SK-N-SH (cell line): Measurements from ENCODE around the gene ANKRD9. TPM values are rescaled to one million over a fixed set of nuclear protein-coding genes. Genes with fewer than 3 reads are reported as not detected.

ENCODE experiments used
- CTCF ChIA-PET: fragments of 300-600, 350-600 bp; formaldehyde crosslinking; extraction: SDS; loops from one replicate; lab custom pipeline; 2021; lab: Yijun Ruan, JAX
- POLR2A ChIA-PET: fragments of 350-600 bp; sonication (Branson Sonifier 250); formaldehyde crosslinking; extraction: SDS; loops from one replicate; lab custom pipeline; 2020; ENCODE audit warnings: antibody characterized with exemption, inconsistent platforms; lab: Yijun Ruan, JAX
- DNase-seq: peaks from one replicate; pipeline ENCODE4 v3.0.0; 2012
- H2AFZ ChIP-seq: fragments of 200-600 bp; sonication (generic); 2 replicates; pipeline ENCODE4 v1.8.1; 2016; ENCODE audit warnings: antibody characterized with exemption, mild to moderate bottlenecking, low read depth
- H3F3A ChIP-seq: fragments of 200-600 bp; sonication (generic); replicated peaks from 2 replicates; pipeline ENCODE3; 2016; ENCODE audit warnings: antibody characterized with exemption, mild to moderate bottlenecking; ENCODE audit not compliant: insufficient read depth
- H3K27ac ChIP-seq, 2 experiments: fragments of 200-500 bp in 1 of 2; fragments of 200-600 bp in 1 of 2; sonication (Bioruptor generic) in 1 of 2; sonication (generic), shearing (Covaris generic) in 1 of 2; 2 replicates each; pipeline versions ENCODE4 v1.5.1 to v1.6.1; 2014 to 2016; ENCODE audit warnings: low read depth in 2 of 2, inconsistent platforms in 1 of 2, low read length in 1 of 2, mild to moderate bottlenecking in 1 of 2, mixed read lengths in 1 of 2
- H3K27me3 ChIP-seq: fragments of 200-600 bp; sonication (generic), shearing (Covaris generic); 2 replicates; pipeline ENCODE4 v1.6.1; 2016; ENCODE audit warnings: mixed run types; ENCODE audit not compliant: insufficient read depth
- H3K36me3 ChIP-seq, 2 experiments: fragments of 200-500 bp in 1 of 2; fragments of 200-600 bp in 1 of 2; sonication (Bioruptor generic) in 1 of 2; sonication (generic) in 1 of 2; replicated peaks in 1 of 2; 2 replicates each; pipeline versions ENCODE3 to v1.5.1; 2014 to 2016; ENCODE audit warnings: low read length in 1 of 2, mild to moderate bottlenecking in 1 of 2; ENCODE audit not compliant: insufficient read depth in 2 of 2, control insufficient read depth in 1 of 2
- H3K4me1 ChIP-seq, 2 experiments: fragments of 200-500 bp in 1 of 2; fragments of 200-600 bp in 1 of 2; sonication (Bioruptor generic) in 1 of 2; sonication (generic), shearing (Covaris generic) in 1 of 2; 2 replicates each; pipeline versions ENCODE4 v1.5.1 to v1.6.1; 2014 to 2016; ENCODE audit warnings: low read depth in 1 of 2, low read length in 1 of 2, mixed run types in 1 of 2; ENCODE audit not compliant: insufficient read depth in 2 of 2, control insufficient read depth in 1 of 2
- H3K4me2 ChIP-seq: fragments of 200-600 bp; sonication (generic), shearing (Covaris generic); 2 replicates; pipeline ENCODE4 v1.6.1; 2017; ENCODE audit warnings: mixed run types
- H3K4me3 ChIP-seq, 2 experiments: fragments of 200-500 bp in 1 of 2; fragments of 200-600 bp in 1 of 2; sonication (Bioruptor generic) in 1 of 2; sonication (generic), shearing (Covaris generic) in 1 of 2; 2 replicates each; pipeline versions ENCODE4 v1.5.1 to v1.8.1; 2014 to 2016; ENCODE audit warnings: low read depth in 2 of 2, inconsistent platforms in 1 of 2, low read length in 1 of 2, mild to moderate bottlenecking in 1 of 2, mixed read lengths in 1 of 2, moderate library complexity in 1 of 2
- H3K79me2 ChIP-seq: fragments of 200-600 bp; sonication (generic); 2 replicates; pipeline ENCODE4 v1.8.1; 2017; ENCODE audit warnings: mild to moderate bottlenecking; ENCODE audit not compliant: insufficient read depth
- H3K9ac ChIP-seq: fragments of 200-600 bp; sonication (generic); 2 replicates; pipeline ENCODE4 v1.6.1; 2017; ENCODE audit warnings: mixed run types
- H3K9me2 ChIP-seq: fragments of 200-600 bp; sonication (generic); 2 replicates; pipeline ENCODE4 v1.6.1; 2017; ENCODE audit warnings: mixed run types
- H3K9me3 ChIP-seq: fragments of 200-600 bp; sonication (generic); 2 replicates; pipeline ENCODE4 v1.6.1; 2017; ENCODE audit warnings: mixed run types, mild to moderate bottlenecking, moderate library complexity
- H4K20me1 ChIP-seq: fragments of 200-600 bp; sonication (generic); 2 replicates; pipeline ENCODE4 v1.6.1; 2017; ENCODE audit warnings: mild to moderate bottlenecking, mixed run types; ENCODE audit not compliant: insufficient read depth
- EZH2phosphoT487 ChIP-seq: fragments of 200-600 bp; sonication (generic); IDR thresholded peaks from 2 replicates; pipeline ENCODE4 v1.6.1; 2017; ENCODE audit warnings: low read depth, mixed run types, mild to moderate bottlenecking, antibody characterized with exemption, moderate library complexity, borderline replicate concordance
- FOSL2 ChIP-seq: IDR thresholded peaks from 2 replicates; pipeline ENCODE4 v1.4.0; 2012; ENCODE audit warnings: low read depth, mild to moderate bottlenecking, moderate library complexity, borderline replicate concordance
- FOXM1 ChIP-seq: IDR thresholded peaks from 2 replicates; pipeline ENCODE4 v1.4.0; 2012; ENCODE audit warnings: low read depth, mild to moderate bottlenecking
- GATA2 ChIP-seq: sonication (generic); formaldehyde crosslinking; IDR thresholded peaks from 2 replicates; pipeline ENCODE4 v1.5.0; 2020; ENCODE audit warnings: mild to moderate bottlenecking, missing genetic modification reagents
- NRF1 ChIP-seq: IDR thresholded peaks from 2 replicates; pipeline ENCODE4 v1.6.1; 2012; ENCODE audit warnings: low read depth, mild to moderate bottlenecking, low read length
- POLR2AphosphoS5 ChIP-seq: IDR thresholded peaks from 2 replicates; pipeline ENCODE4 v1.6.1; 2012; ENCODE audit warnings: low read depth, low read length
- RAD21 ChIP-seq: IDR thresholded peaks from 2 replicates; pipeline ENCODE4 v1.6.1; 2012; ENCODE audit warnings: mild to moderate bottlenecking, low read length
- RCOR1 ChIP-seq: fragments of 150-350 bp; IDR thresholded peaks from 2 replicates; pipeline ENCODE4 v1.6.1; 2017; ENCODE audit warnings: antibody characterized with exemption, low read length
- RXRA ChIP-seq: IDR thresholded peaks from 2 replicates; pipeline ENCODE4 v1.4.0; 2012; ENCODE audit warnings: low read depth, mild to moderate bottlenecking, borderline replicate concordance
- TAF1 ChIP-seq: IDR thresholded peaks from 2 replicates; pipeline ENCODE4 v1.6.1; 2012; ENCODE audit warnings: low read depth, mild to moderate bottlenecking, low read length, moderate library complexity, borderline replicate concordance
- TEAD4 ChIP-seq: IDR thresholded peaks from 2 replicates; pipeline ENCODE4 v1.4.0; 2012; ENCODE audit warnings: mild to moderate bottlenecking, borderline replicate concordance; ENCODE audit not compliant: insufficient read depth
- WGBS: methylation state at CpG from one replicate; pipeline ENCODE4 v1.1.6; 2017; ENCODE audit warnings: low lambda C conversion rate; 5-methylcytosine and 5-hydroxymethylcytosine counted together
- polyA plus RNA-seq, 3 experiments: library from polyadenylated mRNA; depleted of rRNA; stranded (reverse); fragments of >200 nt; gene quantifications; 2 replicates each; pipeline ENCODE4 v1.2.3, GENCODE V29; 2012
- TF ChIP-seq, protein P1 (sequence below): IDR thresholded peaks from 2 replicates; pipeline ENCODE4 v1.6.1; 2012; ENCODE audit warnings: mild to moderate bottlenecking, low read depth, low read length, moderate library complexity

Gene ANKRD9
- polyA plus RNA-seq, 1 of the 3 experiments (the other 2 are of a cell fraction) = 21.3 TPM

- H4K20me1 ChIP-seq = no peaks in the 10 kb centered on the region
- DNase-seq = no peak
- 86% methylated on average over 12 of the region's 21 CpGs for WGBS
- H3K79me2 ChIP-seq = peaks cover under 1% of the 10 kb centered on the region; the same call in 1 of the 2 replicates
- CTCF ChIA-PET = interaction anchor here (1.1 to 4.5 kb wide), 2 partner anchors 13 to 76 kb away, joined by 3 to 75 read pairs; no protein-coding TSS in a partner anchor
- H3K36me3 ChIP-seq = no peaks in the 10 kb centered on the region
- POLR2A ChIA-PET = no interaction called here
- TF ChIP-seq RCOR1 (no peak), FOXM1 (no peak)
- TF ChIP-seq, protein P1, sequence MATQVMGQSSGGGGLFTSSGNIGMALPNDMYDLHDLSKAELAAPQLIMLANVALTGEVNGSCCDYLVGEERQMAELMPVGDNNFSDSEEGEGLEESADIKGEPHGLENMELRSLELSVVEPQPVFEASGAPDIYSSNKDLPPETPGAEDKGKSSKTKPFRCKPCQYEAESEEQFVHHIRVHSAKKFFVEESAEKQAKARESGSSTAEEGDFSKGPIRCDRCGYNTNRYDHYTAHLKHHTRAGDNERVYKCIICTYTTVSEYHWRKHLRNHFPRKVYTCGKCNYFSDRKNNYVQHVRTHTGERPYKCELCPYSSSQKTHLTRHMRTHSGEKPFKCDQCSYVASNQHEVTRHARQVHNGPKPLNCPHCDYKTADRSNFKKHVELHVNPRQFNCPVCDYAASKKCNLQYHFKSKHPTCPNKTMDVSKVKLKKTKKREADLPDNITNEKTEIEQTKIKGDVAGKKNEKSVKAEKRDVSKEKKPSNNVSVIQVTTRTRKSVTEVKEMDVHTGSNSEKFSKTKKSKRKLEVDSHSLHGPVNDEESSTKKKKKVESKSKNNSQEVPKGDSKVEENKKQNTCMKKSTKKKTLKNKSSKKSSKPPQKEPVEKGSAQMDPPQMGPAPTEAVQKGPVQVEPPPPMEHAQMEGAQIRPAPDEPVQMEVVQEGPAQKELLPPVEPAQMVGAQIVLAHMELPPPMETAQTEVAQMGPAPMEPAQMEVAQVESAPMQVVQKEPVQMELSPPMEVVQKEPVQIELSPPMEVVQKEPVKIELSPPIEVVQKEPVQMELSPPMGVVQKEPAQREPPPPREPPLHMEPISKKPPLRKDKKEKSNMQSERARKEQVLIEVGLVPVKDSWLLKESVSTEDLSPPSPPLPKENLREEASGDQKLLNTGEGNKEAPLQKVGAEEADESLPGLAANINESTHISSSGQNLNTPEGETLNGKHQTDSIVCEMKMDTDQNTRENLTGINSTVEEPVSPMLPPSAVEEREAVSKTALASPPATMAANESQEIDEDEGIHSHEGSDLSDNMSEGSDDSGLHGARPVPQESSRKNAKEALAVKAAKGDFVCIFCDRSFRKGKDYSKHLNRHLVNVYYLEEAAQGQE = no peak
- H3K9me3 ChIP-seq = no peaks in the 10 kb centered on the region
- H3K27ac ChIP-seq = no peak overlapping the region
- no peaks in the 10 kb centered on the region for H3K9me2 ChIP-seq
- H2AFZ ChIP-seq = no peak overlapping the region
- H3K9ac ChIP-seq = no peak overlapping the region
- H3K4me2 ChIP-seq = no peak overlapping the region
- peaks cover 3% of the 10 kb centered on the region for H3F3A ChIP-seq
- H3K27me3 ChIP-seq = no peaks in the 10 kb centered on the region
- H3K4me3 ChIP-seq = no peak overlapping the region
- peaks cover 0 to 13% of the 10 kb centered on the region in 2 experiments; a peak in 1 of 4 replicates for H3K4me1 ChIP-seq
These were observed 4.6 kb upstream of the ANKRD9 start for GRCh38 chr14:102513899-102514772.

DNA sequence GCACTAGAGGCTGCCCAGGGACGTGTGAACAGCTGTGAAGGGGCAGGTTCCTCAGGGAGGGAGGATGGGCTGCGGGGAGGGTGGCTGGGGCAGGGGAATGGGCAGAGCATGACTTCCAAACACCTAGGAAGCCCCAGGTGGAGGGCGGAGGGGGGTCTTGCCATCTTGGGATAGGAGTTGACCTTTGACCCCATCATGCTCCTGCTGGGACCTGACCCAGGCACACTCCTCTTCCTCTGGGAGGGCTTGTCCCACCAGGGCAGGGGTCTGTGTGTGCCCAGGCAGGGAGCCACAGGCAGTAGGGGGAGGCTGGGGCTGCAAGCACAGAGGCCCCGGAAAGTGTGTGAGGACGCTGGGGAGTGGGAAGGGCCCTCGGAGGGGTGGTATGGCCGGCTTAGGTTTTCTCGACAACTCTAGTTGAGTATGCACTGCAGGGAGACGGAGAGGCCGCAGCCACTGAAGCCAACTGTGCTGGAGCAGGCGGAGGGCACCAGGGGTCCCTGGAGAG is 3.3 kb upstream of the ANKRD9 start:
- Histone ChIP-seq H3K27ac (no peak overlapping the region), H3F3A (no peaks in the 10 kb centered on the region), H3K4me2 (no peak overlapping the region), H3K79me2 (peaks cover 12% of the 10 kb centered on the region; the same call in 1 of the 2 replicates), H3K4me1 (peaks cover 0 to 21% of the 10 kb centered on the region in 2 experiments; a peak in 1 of 4 replicates), H3K9ac (no peak overlapping the region), H3K27me3 (no peaks in the 10 kb centered on the region), H2AFZ (no peak overlapping the region), H4K20me1 (no peaks in the 10 kb centered on the region), H3K9me2 (no peaks in the 10 kb centered on the region), H3K36me3 (no peaks in the 10 kb centered on the region), H3K4me3 (no peak overlapping the region), H3K9me3 (no peaks in the 10 kb centered on the region)
- 86% methylated on average over 11 of the region's 11 CpGs for WGBS
- TF ChIP-seq GATA2 (CRISPR knock-in tag) (no peak), TAF1 (no peak), RXRA (no peak), NRF1 (no peak), POLR2AphosphoS5 (no peak), RAD21 (no peak), FOSL2 (no peak), EZH2phosphoT487 (no peak), TEAD4 (no peak)
- TF ChIP-seq, protein P1 = no peak
- DNase-seq = no peak
- POLR2A ChIA-PET = no interaction called here
- CTCF ChIA-PET = interaction anchor here (4.5 kb wide), 1 partner anchor 75 kb away, joined by 75 read pairs; no protein-coding TSS in a partner anchor
